ENCODE results near the gene LYRM2.

DNA sequence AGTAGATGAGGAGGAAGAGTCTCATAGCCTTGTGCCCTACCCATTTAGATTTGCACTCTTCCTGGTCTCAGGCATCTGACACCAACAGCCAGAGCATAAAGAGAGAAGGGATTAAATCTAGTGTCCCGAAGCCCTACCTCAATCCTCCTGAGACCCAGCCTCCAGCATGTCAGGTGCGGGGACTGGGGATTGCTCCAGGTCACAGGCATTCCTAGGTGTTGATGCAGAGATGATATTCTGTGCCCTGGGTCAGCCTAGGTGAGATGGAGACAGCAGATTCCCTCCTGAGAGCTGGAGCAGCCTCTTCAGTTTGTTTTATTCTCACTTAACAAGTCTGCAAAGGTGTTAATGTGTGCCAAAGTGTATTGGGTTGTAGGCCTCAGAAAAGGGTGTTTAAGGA lies 115.8 kb downstream of the LYRM2 start:
- TF ChIP-seq, protein P1, sequence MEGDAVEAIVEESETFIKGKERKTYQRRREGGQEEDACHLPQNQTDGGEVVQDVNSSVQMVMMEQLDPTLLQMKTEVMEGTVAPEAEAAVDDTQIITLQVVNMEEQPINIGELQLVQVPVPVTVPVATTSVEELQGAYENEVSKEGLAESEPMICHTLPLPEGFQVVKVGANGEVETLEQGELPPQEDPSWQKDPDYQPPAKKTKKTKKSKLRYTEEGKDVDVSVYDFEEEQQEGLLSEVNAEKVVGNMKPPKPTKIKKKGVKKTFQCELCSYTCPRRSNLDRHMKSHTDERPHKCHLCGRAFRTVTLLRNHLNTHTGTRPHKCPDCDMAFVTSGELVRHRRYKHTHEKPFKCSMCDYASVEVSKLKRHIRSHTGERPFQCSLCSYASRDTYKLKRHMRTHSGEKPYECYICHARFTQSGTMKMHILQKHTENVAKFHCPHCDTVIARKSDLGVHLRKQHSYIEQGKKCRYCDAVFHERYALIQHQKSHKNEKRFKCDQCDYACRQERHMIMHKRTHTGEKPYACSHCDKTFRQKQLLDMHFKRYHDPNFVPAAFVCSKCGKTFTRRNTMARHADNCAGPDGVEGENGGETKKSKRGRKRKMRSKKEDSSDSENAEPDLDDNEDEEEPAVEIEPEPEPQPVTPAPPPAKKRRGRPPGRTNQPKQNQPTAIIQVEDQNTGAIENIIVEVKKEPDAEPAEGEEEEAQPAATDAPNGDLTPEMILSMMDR (IDR thresholded peaks at IDR 0.05; ENCODE audit: poor library complexity) = no peak
- TF ChIP-seq EZH2phosphoT487 (IDR thresholded peaks at IDR 0.05; ENCODE audit: low read depth, severe bottlenecking, unreplicated experiment) (no peak), EZH2 (IDR thresholded peaks at IDR 0.05; ENCODE audit: borderline replicate concordance) (no peak)

Data from hepatocyte (in vitro differentiated cells).